Measurements from ENCODE around the gene LAPTM5. TPM values are rescaled to one million over a fixed set of nuclear protein-coding genes. Genes with fewer than 3 reads are reported as not detected.
"Not testable (repeated sequence)": the region's sequence is repeated elsewhere in the genome, so short reads cannot be mapped to it uniquely, and the experiment has no call there.

Gene LAPTM5
- total RNA-seq, 4 donors from 2014 or later = 21.1 to 67.8 (median 43.1) TPM

DNA sequence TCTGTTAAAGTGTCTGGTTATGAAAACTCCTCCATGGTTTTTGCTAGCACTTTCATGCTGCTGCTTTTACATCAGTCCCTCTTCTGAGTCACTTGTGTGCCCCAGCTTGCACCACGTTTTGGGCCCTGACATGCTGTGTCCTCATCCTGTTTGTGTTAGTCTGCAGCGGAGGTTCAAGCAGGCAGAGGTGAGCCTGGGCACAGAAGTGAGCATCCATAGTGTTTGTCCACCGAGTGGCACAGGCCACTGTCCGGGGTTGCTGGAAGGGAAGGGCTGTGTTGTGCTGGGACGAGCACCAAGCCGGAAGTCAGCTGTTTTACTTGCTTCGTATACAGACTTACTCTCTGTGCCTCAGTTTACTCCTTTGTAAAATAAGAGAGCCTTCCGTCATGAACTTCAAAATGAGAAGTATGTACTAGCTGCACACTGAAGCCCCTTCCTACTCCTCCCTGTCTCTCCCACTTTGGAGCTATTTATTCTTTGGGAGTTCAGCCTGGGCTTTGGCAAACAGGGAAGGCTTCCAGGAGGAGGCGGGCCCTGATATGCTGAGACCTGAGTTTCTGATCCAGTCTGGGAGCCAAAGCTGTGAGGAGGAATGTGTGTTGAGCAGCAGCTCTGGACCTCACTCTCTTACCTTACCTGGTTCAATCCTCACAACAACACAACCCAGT is 10.7 kb upstream of the LAPTM5 start:
- no peak overlapping the region for H3K27ac ChIP-seq
- peaks cover 0 to 11% (median 0%) of the 10 kb centered on the region in 4 donors for H3K4me1 ChIP-seq
- no peaks in the 10 kb centered on the region for H3K36me3 ChIP-seq
- H3K4me3 ChIP-seq = no peak overlapping the region
- TF ChIP-seq CTCF (IDR thresholded peaks at IDR 0.05) (no peak), EP300 (IDR thresholded peaks at IDR 0.05) (no peak), POLR2A (IDR thresholded peaks at IDR 0.05) (no peak)
- no peaks in the 10 kb centered on the region for H3K27me3 ChIP-seq
- no peaks in the 10 kb centered on the region for H3K9me3 ChIP-seq
- DNase-seq (ENCODE audit: low spot score in 2 of 2) = no peak
- 85 to 89% methylated on average over 9 of the region's 9 CpGs for WGBS, 2 donors

DNA sequence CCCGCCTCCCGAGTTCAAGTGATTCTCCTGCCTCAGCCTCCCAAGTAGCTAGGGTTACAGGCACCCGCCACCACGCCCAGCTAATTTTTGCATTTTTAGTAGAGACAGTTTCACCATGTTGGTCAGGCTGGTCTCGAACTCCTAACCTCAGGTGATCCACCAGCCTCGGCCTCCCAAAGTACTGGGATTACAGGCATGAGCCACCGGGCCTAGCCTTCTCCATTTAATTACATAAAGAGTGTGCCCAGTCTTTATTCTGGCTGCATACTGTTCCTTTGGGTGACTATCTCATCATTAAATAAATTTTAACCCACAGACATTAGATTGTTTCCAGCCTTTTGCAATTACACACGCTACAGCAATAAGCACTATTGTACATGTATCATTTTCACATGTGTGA is 9.4 kb upstream of the LAPTM5 start:
- H3K4me3 ChIP-seq; H3K27ac ChIP-seq; DNase-seq (ENCODE audit: low spot score in 2 of 2); H3K36me3 ChIP-seq; H3K9me3 ChIP-seq; H3K27me3 ChIP-seq: not testable (repeated sequence)
- H3K4me1 ChIP-seq = peaks cover 0 to 25% (median 5%) of the 10 kb centered on the region in 4 donors
- 89 to 96% methylated on average over 8 of the region's 8 CpGs for WGBS, 2 donors

- WGBS, 2 donors = 76 to 84% methylated on average over 15 of the region's 15 CpGs
- no peaks in the 10 kb centered on the region for H3K9me3 ChIP-seq
These were observed 8.2 kb upstream of the LAPTM5 start for GRCh38 chr1:30765556-30766434.

DNA sequence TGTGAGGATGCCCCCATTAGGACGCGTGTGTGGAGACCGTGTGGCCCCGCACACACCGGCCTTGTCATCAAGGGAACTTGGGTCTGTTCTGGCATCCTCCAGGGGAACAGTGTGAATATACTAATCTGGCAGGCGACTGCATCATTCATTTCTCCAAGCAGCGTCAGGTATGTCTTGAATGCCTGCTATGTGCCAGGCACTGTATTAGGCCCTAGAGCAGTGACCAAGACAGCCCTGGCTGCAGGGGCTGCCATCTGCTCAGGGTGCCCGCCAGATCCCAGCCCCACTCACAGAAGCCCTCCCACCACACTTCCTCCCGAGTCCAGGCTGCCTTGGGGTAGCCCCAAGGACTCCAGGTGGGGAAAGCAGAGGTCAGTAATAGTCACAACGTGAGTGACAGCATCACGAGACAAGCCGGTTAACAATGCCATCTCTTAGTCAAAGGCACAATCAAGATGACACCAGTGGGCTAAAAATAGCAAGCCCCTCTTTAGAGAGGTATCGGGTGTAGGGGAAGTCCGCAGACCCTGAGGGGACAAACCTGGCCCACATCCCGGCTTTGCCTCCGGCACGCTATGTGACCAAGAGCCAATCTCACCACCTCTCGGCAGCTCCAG is 7.5 kb upstream of the LAPTM5 start:
- no peak for DNase-seq (ENCODE audit: low spot score in 2 of 2)
- WGBS, 2 donors = 95 to 96% methylated on average over 15 to 18 of the region's 18 CpGs
- Histone ChIP-seq H3K9me3 (no peaks in the 10 kb centered on the region), H3K27ac (no peak overlapping the region), H3K27me3 (no peaks in the 10 kb centered on the region), H3K4me1 (peaks cover 0 to 36% (median 17%) of the 10 kb centered on the region in 4 donors), H3K4me3 (no peak overlapping the region), H3K36me3 (no peaks in the 10 kb centered on the region)
- TF ChIP-seq POLR2A (IDR thresholded peaks at IDR 0.05) (no peak), CTCF (IDR thresholded peaks at IDR 0.05) (no peak), EP300 (IDR thresholded peaks at IDR 0.05) (no peak)

More at GRCh38 chr1:30765556-30766434, 8.2 kb upstream of the LAPTM5 start:
- H3K27me3 ChIP-seq = no peaks in the 10 kb centered on the region
- H3K4me3 ChIP-seq = no peak overlapping the region
- peaks cover 0 to 36% (median 14%) of the 10 kb centered on the region in 4 donors for H3K4me1 ChIP-seq
- DNase-seq (ENCODE audit: low spot score in 2 of 2) = no peak
- no peak overlapping the region for H3K27ac ChIP-seq
- TF ChIP-seq EP300 (IDR thresholded peaks at IDR 0.05) (no peak), CTCF (IDR thresholded peaks at IDR 0.05) (no peak), POLR2A (IDR thresholded peaks at IDR 0.05) (no peak)
- no peaks in the 10 kb centered on the region for H3K36me3 ChIP-seq

- peaks cover 0 to 36% (median 17%) of the 10 kb centered on the region in 4 donors for H3K4me1 ChIP-seq
- no peak for DNase-seq (ENCODE audit: low spot score in 2 of 2)
- H3K27ac ChIP-seq = no peak overlapping the region
These were observed 6.8 kb upstream of the LAPTM5 start for GRCh38 chr1:30764396-30764795.

More at GRCh38 chr1:30764396-30764795, 6.8 kb upstream of the LAPTM5 start:
- H3K36me3 ChIP-seq = no peaks in the 10 kb centered on the region
- H3K4me3 ChIP-seq = no peak overlapping the region
- no peaks in the 10 kb centered on the region for H3K9me3 ChIP-seq
- WGBS, 2 donors = 92 to 97% methylated on average over 5 of the region's 5 CpGs
- no peak for TF ChIP-seq POLR2A (IDR thresholded peaks at IDR 0.05)
- TF ChIP-seq CTCF (IDR thresholded peaks at IDR 0.05) = no peak
- TF ChIP-seq EP300 (IDR thresholded peaks at IDR 0.05) = no peak
- no peaks in the 10 kb centered on the region for H3K27me3 ChIP-seq
